NCI-H82 (cell line): ENCODE results near the gene CITED1.

Experiments used
- DNase-seq: peaks from one replicate; lab custom pipeline; 2025; lab: John Stamatoyannopoulos, UW

CITED1 gene

DNA sequence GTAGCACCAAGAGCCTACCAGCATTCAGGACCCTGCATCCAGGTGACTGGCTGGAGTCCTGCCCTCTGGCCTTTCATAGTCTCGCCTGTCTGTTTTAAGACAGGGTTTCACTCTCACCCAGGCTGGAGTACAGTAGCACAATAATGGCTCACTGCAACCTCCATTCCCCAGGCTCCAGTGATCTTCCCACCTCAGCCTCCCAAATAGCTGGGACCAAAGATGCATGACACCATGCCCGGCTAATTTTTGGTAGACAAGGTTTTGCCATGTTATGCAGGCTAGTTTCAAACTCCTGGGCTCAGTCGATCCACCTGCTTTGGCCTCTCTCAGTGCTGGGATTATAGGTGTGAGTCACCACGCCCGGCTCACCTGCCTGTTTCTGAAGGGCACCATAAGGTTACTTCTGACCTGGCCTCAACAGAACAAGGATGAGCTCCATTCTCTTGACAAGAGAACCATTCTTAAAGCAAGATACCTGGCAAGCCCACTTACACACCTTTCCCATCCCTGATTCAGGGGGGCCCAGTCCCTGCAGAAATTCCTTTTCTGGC lies 35.3 kb downstream of the CITED1 start:
- DNase-seq = no peak

- no peak for DNase-seq
Measured at GRCh38 chrX:72269671-72270251, 36.0 kb downstream of the CITED1 start.

- no peak for DNase-seq
Measured at GRCh38 chrX:72268597-72269365, 36.9 kb downstream of the CITED1 start.

- DNase-seq = no peak
Measured at GRCh38 chrX:72265263-72265662, 40.5 kb downstream of the CITED1 start.

DNA sequence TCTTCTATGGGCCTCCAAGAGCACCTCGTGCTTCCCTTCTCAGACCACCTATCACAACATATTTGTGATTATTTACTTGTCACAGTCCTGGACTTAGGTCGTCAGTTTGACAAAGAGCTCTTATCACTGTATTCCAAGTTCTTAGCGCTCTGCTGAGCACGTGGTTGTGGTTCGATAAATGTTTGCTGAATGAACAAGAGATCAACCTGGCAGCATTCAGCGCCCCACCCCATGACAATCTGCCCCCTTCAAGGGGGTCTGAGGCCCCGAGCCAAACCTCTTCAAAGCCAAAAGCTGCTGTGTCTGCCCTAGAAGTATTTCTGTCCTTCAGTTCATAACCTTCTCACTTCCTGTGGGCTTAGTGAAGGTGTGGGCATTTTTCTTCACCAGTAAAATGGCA lies 43.6 kb downstream of the CITED1 start:
- DNase-seq = peak; percentile 62

- DNase-seq = no peak
Measured at GRCh38 chrX:72260448-72260847, 45.3 kb downstream of the CITED1 start.

DNA sequence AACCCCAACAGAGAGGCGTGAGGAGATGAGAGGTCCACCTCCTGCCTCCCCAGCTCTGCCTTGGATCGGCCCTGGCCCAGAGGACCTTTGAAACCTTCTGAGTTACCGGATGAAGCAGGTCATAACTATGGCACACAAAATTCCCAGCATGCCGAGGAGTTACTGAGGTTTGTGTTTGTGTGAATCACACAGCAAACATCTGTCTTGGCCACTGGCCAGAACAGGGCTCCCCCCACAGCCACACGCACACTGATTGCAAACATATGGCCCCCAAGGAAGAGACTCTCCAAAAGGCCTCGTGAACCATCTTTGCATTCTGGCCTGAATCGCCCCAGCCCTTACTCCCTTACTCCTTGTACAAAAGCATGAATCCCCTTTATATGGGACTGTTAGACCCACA lies 47.5 kb downstream of the CITED1 start:
- peak; percentile 38 for DNase-seq

DNA sequence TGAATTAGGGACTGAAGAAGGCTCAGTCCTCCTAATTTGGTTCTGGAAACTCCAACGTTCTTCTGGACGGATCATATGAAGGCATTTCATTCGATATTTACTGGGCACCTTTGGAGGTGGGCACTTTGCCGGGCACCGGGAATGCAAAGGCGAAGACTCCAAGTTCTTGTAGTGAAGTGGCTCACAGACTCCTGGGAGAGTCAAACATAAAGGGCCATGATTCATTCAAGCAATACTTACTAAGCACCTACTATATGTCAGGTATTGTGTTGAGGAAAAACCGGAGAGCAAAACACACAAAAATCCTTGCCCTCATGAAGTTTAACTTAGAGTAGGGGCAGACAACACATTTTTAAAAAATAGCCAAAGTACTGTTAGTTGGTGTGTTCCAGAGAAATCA lies 49.9 kb downstream of the CITED1 start:
- no peak for DNase-seq

GRCh38 chrX:72255445-72255844 lies 50.3 kb downstream of the CITED1 start:
- DNase-seq = no peak

DNA sequence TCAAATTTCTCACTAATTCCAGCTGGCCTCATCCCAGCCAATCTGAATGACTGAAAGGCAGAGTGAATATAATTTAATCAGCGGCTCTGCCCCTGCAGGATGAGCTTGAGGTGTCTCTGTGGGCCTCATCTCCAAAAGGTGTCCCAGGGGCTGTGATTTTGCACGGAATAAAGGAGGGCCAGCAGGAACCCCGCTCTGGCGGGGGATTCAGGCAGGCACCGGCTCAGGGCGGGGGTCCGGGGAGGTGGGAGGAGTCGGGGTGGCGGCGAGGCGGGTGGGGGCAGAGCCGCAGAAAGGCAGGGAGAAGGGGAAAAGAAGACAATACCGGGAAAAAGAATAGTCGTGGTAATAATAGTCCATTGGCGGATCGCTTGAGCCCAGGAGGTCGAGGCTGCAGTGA lies 50.9 kb downstream of the CITED1 start:
- peak; percentile 16 for DNase-seq

GRCh38 chrX:72253686-72254085 lies 52.0 kb downstream of the CITED1 start:
- no peak for DNase-seq
